ENCODE data around the gene C6orf132. TPM values are rescaled to one million over a fixed set of nuclear protein-coding genes. Genes with fewer than 3 reads are reported as not detected.

C6orf132 gene
- total and polyA plus RNA-seq, 9 of the 15 experiments (the other 6 are each of a cell fraction or from before 2014, with no cell fraction given): 0.06 to 0.35 (median 0.14) TPM

DNA sequence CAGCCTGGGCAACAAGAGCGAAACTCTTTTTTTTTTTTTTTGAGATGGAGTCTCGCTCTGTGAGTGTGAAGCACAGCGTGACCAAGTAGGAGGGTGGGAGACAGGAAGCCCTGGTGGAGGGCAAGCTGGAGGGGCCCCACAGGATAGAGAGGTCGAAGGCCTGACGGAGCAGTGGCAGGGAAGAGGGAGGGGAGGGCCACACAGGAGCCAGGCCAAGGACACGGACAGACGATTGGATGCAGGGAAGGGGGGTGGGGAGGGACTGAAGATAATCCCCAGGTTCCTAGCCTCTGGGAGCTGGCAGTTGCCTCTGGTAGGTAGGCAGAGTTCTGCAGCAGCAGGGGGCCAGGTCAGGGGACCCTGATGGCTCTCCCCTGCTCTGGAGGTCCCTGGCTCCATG is 20.0 kb upstream of the C6orf132 start:
- TF ChIP-seq TEAD1 (CRISPR knock-in tag; IDR thresholded peaks at IDR 0.05) (no peak), PRPF4 (IDR thresholded peaks at IDR 0.05; ENCODE audit: insufficient read depth, low read depth, low read length, poor library complexity, severe bottlenecking) (no peak), GTF2F1 (IDR thresholded peaks at IDR 0.05; ENCODE audit: low read depth, low read length) (no peak), KAT2B (IDR thresholded peaks at IDR 0.05; ENCODE audit: low read depth, low read length) (no peak), HDAC6 (IDR thresholded peaks at IDR 0.05; ENCODE audit: low read depth, low read length) (no peak), RNF2 (IDR thresholded peaks at IDR 0.05) (no peak), EZH2 (IDR thresholded peaks at IDR 0.05; ENCODE audit: borderline replicate concordance, low read depth, low read length) (no peak), KLF1 (tag; IDR thresholded peaks at IDR 0.05) (no peak), ZNF224 (CRISPR knock-in tag; IDR thresholded peaks at IDR 0.05) (no peak), WHSC1 (IDR thresholded peaks at IDR 0.05; ENCODE audit: low read length) (no peak), ZBTB8A (IDR thresholded peaks at IDR 0.05; ENCODE audit: partially characterized antibody) (no peak), ASH1L (IDR thresholded peaks at IDR 0.05; ENCODE audit: borderline replicate concordance, low read depth, partially characterized antibody) (no peak), MBD2 (IDR thresholded peaks at IDR 0.05; ENCODE audit: borderline replicate concordance, low read depth) (no peak), SAP30 (IDR thresholded peaks at IDR 0.05; ENCODE audit: borderline replicate concordance, insufficient read depth, low read depth, low read length, poor library complexity, severe bottlenecking) (no peak), NCOR1 (IDR thresholded peaks at IDR 0.05) (no peak), RBM14 (IDR thresholded peaks at IDR 0.05; ENCODE audit: borderline replicate concordance, insufficient read depth, low read depth, low read length) (no peak)
- TF ChIP-seq, protein P1, sequence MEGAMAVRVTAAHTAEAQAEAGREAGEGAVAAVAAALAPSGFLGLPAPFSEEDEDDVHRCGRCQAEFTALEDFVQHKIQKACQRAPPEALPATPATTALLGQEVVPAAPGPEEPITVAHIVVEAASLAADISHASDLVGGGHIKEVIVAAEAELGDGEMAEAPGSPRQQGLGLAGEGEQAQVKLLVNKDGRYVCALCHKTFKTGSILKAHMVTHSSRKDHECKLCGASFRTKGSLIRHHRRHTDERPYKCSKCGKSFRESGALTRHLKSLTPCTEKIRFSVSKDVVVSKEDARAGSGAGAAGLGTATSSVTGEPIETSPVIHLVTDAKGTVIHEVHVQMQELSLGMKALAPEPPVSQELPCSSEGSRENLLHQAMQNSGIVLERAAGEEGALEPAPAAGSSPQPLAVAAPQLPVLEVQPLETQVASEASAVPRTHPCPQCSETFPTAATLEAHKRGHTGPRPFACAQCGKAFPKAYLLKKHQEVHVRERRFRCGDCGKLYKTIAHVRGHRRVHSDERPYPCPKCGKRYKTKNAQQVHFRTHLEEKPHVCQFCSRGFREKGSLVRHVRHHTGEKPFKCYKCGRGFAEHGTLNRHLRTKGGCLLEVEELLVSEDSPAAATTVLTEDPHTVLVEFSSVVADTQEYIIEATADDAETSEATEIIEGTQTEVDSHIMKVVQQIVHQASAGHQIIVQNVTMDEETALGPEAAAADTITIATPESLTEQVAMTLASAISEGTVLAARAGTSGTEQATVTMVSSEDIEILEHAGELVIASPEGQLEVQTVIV (CRISPR knock-in tag; IDR thresholded peaks at IDR 0.05; ENCODE audit: borderline replicate concordance): no peak
- TF ChIP-seq, protein P2, sequence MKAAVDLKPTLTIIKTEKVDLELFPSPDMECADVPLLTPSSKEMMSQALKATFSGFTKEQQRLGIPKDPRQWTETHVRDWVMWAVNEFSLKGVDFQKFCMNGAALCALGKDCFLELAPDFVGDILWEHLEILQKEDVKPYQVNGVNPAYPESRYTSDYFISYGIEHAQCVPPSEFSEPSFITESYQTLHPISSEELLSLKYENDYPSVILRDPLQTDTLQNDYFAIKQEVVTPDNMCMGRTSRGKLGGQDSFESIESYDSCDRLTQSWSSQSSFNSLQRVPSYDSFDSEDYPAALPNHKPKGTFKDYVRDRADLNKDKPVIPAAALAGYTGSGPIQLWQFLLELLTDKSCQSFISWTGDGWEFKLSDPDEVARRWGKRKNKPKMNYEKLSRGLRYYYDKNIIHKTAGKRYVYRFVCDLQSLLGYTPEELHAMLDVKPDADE (conservative IDR thresholded peaks at IDR 0.05; ENCODE audit: control insufficient read depth, low read depth, low read length): no peak
- ChIA-PET CTCF (ENCODE audit: low intra/inter-chr PET ratio) (interaction anchor here (0.7 kb wide), 1 partner anchor 90 kb away, joined by 3 read pairs; no protein-coding TSS in a partner anchor), POLR2A (interaction anchor here (0.6 kb wide), 1 partner anchor 117 kb away, joined by 3 read pairs; no protein-coding TSS in a partner anchor)
- in situ Hi-C loops (cut with MboI): loop anchor here (5.0 kb wide), 1 partner anchor 85 kb away; no protein-coding TSS in a partner anchor
- no peak overlapping the region for H3K4me3 ChIP-seq
- peak overlapping the region in 1 of 2 experiments; percentile 17; a peak in 1 of 4 replicates for H3K9ac ChIP-seq (ENCODE audit: insufficient read depth in 1 of 2, low read depth in 2 of 2, low read length in 2 of 2)
- no peak for FAIRE-seq
- no peak overlapping the region for H3K27ac ChIP-seq (ENCODE audit: extremely low read depth, low read depth, low read length)
- peaks cover 10 to 56% of the 10 kb centered on the region in 2 experiments; a peak in 3 of 5 replicates for H3K27me3 ChIP-seq (ENCODE audit: control insufficient read depth in 2 of 2, insufficient read depth in 2 of 2, low read length in 2 of 2)
- no peaks in the 10 kb centered on the region for H3K9me3 ChIP-seq (replicated peaks; ENCODE audit: control insufficient read depth, insufficient read depth, low read depth, low read length)
- peaks cover 4 to 6% of the 10 kb centered on the region in 2 experiments; a peak in 1 of 5 replicates for H3K4me1 ChIP-seq (replicated peaks in 1 of 2; ENCODE audit: control insufficient read depth in 2 of 2, insufficient read depth in 2 of 2, low read length in 2 of 2)
- no peaks in the 10 kb centered on the region for H3K9me1 ChIP-seq (ENCODE audit: control insufficient read depth, insufficient read depth, low read length)
- H2AFZ ChIP-seq (ENCODE audit: low read depth, low read length): no peak overlapping the region
- H4K20me1 ChIP-seq (replicated peaks; ENCODE audit: control insufficient read depth, insufficient read depth, low read length): no peaks in the 10 kb centered on the region
- H3K79me2 ChIP-seq (ENCODE audit: control insufficient read depth, insufficient read depth, low read length): no peaks in the 10 kb centered on the region
- intact Hi-C loops (cut with micrococcal nuclease): no loop called here
- WGBS (ENCODE audit: insufficient coverage, low coverage, missing lambda C conversion rate): 15% methylated on average over 5 of the region's 7 CpGs
- no peak for ATAC-seq
- no peak for DNase-seq (ENCODE audit: extremely low read depth in 1 of 4, low spot score in 3 of 4)
- no peaks in the 10 kb centered on the region for H3K36me3 ChIP-seq (ENCODE audit: control insufficient read depth, insufficient read depth, low read length)
- no peak overlapping the region for H3K4me2 ChIP-seq (ENCODE audit: insufficient read depth, low read length)
- BruUV-seq (replicated peaks): no TSS peak

Data from K562 (cell line).